DND-41 (cell line): ENCODE results near the gene CRY1.

Experiments
- ATAC-seq: fragments of 200-7000 bp; cut with Tn5 transposase; 3 replicates; pipeline ENCODE4 v1.9.1; 2021; ENCODE audit warnings: low read depth; ENCODE audit not compliant: insufficient read depth
- DNase-seq: peaks from one replicate; pipeline ENCODE4 v3.0.0-alpha.2; 2020
- H2AFZ ChIP-seq: 2 replicates; pipeline ENCODE4 v1.6.0; 2012; ENCODE audit warnings: low read depth, low read length
- H3K27ac ChIP-seq: 2 replicates; pipeline ENCODE4 v1.5.1; 2012; ENCODE audit warnings: low read length, inconsistent platforms
- H3K27me3 ChIP-seq: fragments of 200-600 bp; sonication (generic); 2 replicates; pipeline ENCODE4 v1.6.0; 2012; ENCODE audit warnings: low read length, mild to moderate bottlenecking, inconsistent platforms; ENCODE audit not compliant: insufficient read depth, poor library complexity
- H3K36me3 ChIP-seq: 2 replicates; pipeline ENCODE4 v1.5.1; 2012; ENCODE audit warnings: low read length, inconsistent platforms; ENCODE audit not compliant: insufficient read depth
- H3K4me1 ChIP-seq: 2 replicates; pipeline ENCODE4 v1.5.1; 2012; ENCODE audit warnings: mild to moderate bottlenecking, low read length; ENCODE audit not compliant: insufficient read depth
- H3K4me2 ChIP-seq: 2 replicates; pipeline ENCODE4 v1.6.0; 2012; ENCODE audit warnings: mild to moderate bottlenecking, moderate library complexity, low read length, inconsistent platforms; ENCODE audit not compliant: insufficient read depth
- H3K4me3 ChIP-seq, 2 experiments: fragments of 200-600 bp in 1 of 2; shearing (Covaris generic) in 1 of 2; 2 replicates each; pipeline ENCODE4 v1.5.1; 2012 to 2016; ENCODE audit warnings: inconsistent platforms in 2 of 2, low read length in 2 of 2, mild to moderate bottlenecking in 2 of 2, low read depth in 1 of 2, moderate library complexity in 1 of 2
- H3K79me2 ChIP-seq: 2 replicates; pipeline ENCODE4 v1.6.0; 2012; ENCODE audit warnings: low read length, inconsistent platforms; ENCODE audit not compliant: insufficient read depth
- H3K9ac ChIP-seq: 2 replicates; pipeline ENCODE4 v1.6.0; 2012; ENCODE audit warnings: low read depth, mild to moderate bottlenecking, inconsistent platforms, low read length, moderate library complexity
- H3K9me3 ChIP-seq: 2 replicates; pipeline ENCODE4 v1.5.1; 2012; ENCODE audit warnings: low read length, moderate library complexity, mild to moderate bottlenecking, inconsistent platforms; ENCODE audit not compliant: insufficient read depth, severe bottlenecking
- H4K20me1 ChIP-seq: 2 replicates; pipeline ENCODE4 v1.6.0; 2012; ENCODE audit warnings: low read length; ENCODE audit not compliant: insufficient read depth
- CTCF ChIP-seq: IDR thresholded peaks from 2 replicates; pipeline ENCODE4 v1.5.1; 2012; ENCODE audit warnings: borderline replicate concordance, low read length, moderate library complexity, mild to moderate bottlenecking; ENCODE audit not compliant: poor library complexity, severe bottlenecking; ENCODE audit errors: extremely low read depth
- EZH2 ChIP-seq: IDR thresholded peaks from 3 replicates; pipeline ENCODE4 v1.6.1; 2012; ENCODE audit warnings: borderline replicate concordance, low read depth, mild to moderate bottlenecking, moderate library complexity, low read length, inconsistent platforms; ENCODE audit not compliant: severe bottlenecking

The CRY1 gene

GRCh38 chr12:107057071-107057834 lies 36.1 kb downstream of the CRY1 start:
- ATAC-seq, result no peak
- Histone ChIP-seq H3K27ac (no peak overlapping the region), H3K4me2 (no peak overlapping the region), H4K20me1 (no peaks in the 10 kb centered on the region; the same call in 1 of the 2 replicates), H2AFZ (no peak overlapping the region), H3K9me3 (peaks cover 7% of the 10 kb centered on the region), H3K4me3 (no peak overlapping the region), H3K27me3 (no peaks in the 10 kb centered on the region), H3K36me3 (no peaks in the 10 kb centered on the region), H3K4me1 (no peaks in the 10 kb centered on the region), H3K79me2 (peaks cover 11% of the 10 kb centered on the region; the same call in 1 of the 2 replicates), H3K9ac (no peak overlapping the region)
- TF ChIP-seq EZH2, result no peak
- no peak for TF ChIP-seq CTCF
- DNase-seq, result no peak

- ATAC-seq (no peak), DNase-seq (no peak)
- Histone ChIP-seq H3K9me3 (peaks cover 10% of the 10 kb centered on the region), H3K4me2 (no peak overlapping the region), H3K36me3 (no peaks in the 10 kb centered on the region), H3K4me1 (peaks cover 4% of the 10 kb centered on the region), H3K27ac (no peak overlapping the region), H3K4me3 (no peak overlapping the region), H2AFZ (no peak overlapping the region), H4K20me1 (no peaks in the 10 kb centered on the region; the same call in 1 of the 2 replicates), H3K79me2 (peaks cover 16% of the 10 kb centered on the region), H3K27me3 (no peaks in the 10 kb centered on the region), H3K9ac (no peak overlapping the region)
- TF ChIP-seq EZH2 (no peak), CTCF (no peak)
Measured at GRCh38 chr12:107053709-107054108, 39.6 kb downstream of the CRY1 start.

GRCh38 chr12:107045186-107045585 lies 48.2 kb downstream of the CRY1 start:
- H3K9me3 ChIP-seq, result peaks cover 9% of the 10 kb centered on the region
- TF ChIP-seq CTCF (no peak), EZH2 (no peak)
- no peaks in the 10 kb centered on the region for H3K4me1 ChIP-seq

More at GRCh38 chr12:107045186-107045585, 48.2 kb downstream of the CRY1 start:
- H4K20me1 ChIP-seq, result no peaks in the 10 kb centered on the region; the same call in 1 of the 2 replicates
- no peak overlapping the region for H3K27ac ChIP-seq
- H3K4me2 ChIP-seq, result no peak overlapping the region
- no peaks in the 10 kb centered on the region for H3K36me3 ChIP-seq
- DNase-seq (no peak), ATAC-seq (no peak)
- H3K9ac ChIP-seq, result no peak overlapping the region
- no peak overlapping the region for H3K4me3 ChIP-seq
- H3K27me3 ChIP-seq, result no peaks in the 10 kb centered on the region
- H3K79me2 ChIP-seq, result peaks cover 18% of the 10 kb centered on the region
- H2AFZ ChIP-seq, result no peak overlapping the region
